Peyer's patch (tissue), 4 donors: Measurements from ENCODE around the gene RMP24.

Experiments
- CTCF ChIP-seq, 6 experiments: fragments of 450-650 bp in 4 of 6; fragments of 200-600 bp in 2 of 6; sonication (generic) in 1 of 6; IDR thresholded peaks; one replicate each; pipeline ENCODE4 v1.5.1; 2017 to 2019; ENCODE audit warnings: antibody characterized with exemption in 6 of 6, mild to moderate bottlenecking in 3 of 6, moderate library complexity in 1 of 6
- POLR2A ChIP-seq, 2 donors: fragments of 450-650 bp; IDR thresholded peaks; one replicate each; pipeline ENCODE4 v1.5.1; 2017; ENCODE audit warnings: antibody characterized with exemption in 2 of 2, mild to moderate bottlenecking in 2 of 2, moderate library complexity in 2 of 2

DNA sequence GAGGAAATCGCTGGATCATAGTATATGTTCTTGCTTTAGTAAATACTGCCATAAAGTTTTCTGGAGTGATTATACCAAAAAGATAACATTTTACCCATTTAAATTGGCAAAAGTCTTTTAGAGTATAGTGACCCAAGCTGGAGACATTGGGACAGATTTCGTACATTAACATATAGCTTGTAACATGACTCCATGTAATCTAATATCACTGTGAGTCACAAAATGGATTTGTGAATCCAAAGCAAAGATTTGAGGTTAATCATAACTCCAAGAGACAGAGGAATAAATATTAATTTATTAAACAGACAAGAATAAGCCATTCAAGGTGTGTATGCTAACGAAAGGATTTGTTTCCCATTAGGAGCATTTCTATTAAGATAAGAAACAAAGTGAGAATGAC lies 45.0 kb upstream of the RMP24 start:
- TF ChIP-seq CTCF (IDR thresholded peaks at IDR 0.05) (no peak), POLR2A (IDR thresholded peaks at IDR 0.05) (no peak)
